ENCODE measurements around the gene KCTD16. TPM values are rescaled to one million over a fixed set of nuclear protein-coding genes. Genes with fewer than 3 reads are reported as not detected.

Gene KCTD16
- total and polyA plus RNA-seq, 11 donors = 0.02 to 0.32 (median 0.12) TPM; not detected in 3

DNA sequence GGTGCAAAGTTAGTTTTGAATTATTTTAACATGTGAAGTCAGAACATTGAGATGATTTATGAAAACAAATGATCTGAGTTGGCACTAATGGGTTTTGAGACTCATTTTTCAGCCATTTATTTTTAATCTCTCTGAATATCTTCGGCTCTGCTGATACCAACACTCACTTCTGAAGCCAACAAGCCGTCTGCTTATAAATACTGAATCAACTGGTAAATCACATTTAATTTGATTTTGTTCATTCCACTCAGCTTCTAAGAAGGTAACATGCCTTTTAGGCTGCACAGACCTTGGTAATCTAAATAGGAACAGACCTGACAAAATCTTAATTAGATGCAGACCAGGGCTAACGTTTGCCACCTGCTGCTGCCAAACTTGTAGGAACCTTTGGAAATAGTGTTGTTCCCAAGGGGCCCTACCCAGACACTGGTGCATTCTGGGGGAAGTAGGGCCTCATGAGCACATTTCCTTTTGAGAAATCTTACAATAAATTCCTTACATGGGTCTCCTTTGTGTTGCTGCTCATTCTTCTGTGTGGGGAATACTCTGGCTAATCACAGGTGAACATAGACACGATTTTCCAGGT lies 182.2 kb downstream of the KCTD16 start:
- ATAC-seq (no peak), DNase-seq (no peak)
- Histone ChIP-seq H3K4me1 (no peaks in the 10 kb centered on the region), H3K27me3 (no peaks in the 10 kb centered on the region), H3K36me3 (no peaks in the 10 kb centered on the region), H3K27ac (no peak overlapping the region), H3K4me3 (no peak overlapping the region), H3K9me3 (no peaks in the 10 kb centered on the region)
- intact Hi-C loops (cut with DNase I) = no loop called here
- 53 to 65% (median 62%) methylated on average over 4 of the region's 4 CpGs for WGBS, 4 donors
- TF ChIP-seq POLR2A (IDR thresholded peaks at IDR 0.05) = no peak
- TF ChIP-seq, protein P1, sequence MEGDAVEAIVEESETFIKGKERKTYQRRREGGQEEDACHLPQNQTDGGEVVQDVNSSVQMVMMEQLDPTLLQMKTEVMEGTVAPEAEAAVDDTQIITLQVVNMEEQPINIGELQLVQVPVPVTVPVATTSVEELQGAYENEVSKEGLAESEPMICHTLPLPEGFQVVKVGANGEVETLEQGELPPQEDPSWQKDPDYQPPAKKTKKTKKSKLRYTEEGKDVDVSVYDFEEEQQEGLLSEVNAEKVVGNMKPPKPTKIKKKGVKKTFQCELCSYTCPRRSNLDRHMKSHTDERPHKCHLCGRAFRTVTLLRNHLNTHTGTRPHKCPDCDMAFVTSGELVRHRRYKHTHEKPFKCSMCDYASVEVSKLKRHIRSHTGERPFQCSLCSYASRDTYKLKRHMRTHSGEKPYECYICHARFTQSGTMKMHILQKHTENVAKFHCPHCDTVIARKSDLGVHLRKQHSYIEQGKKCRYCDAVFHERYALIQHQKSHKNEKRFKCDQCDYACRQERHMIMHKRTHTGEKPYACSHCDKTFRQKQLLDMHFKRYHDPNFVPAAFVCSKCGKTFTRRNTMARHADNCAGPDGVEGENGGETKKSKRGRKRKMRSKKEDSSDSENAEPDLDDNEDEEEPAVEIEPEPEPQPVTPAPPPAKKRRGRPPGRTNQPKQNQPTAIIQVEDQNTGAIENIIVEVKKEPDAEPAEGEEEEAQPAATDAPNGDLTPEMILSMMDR (IDR thresholded peaks at IDR 0.05) = no peak

DNA sequence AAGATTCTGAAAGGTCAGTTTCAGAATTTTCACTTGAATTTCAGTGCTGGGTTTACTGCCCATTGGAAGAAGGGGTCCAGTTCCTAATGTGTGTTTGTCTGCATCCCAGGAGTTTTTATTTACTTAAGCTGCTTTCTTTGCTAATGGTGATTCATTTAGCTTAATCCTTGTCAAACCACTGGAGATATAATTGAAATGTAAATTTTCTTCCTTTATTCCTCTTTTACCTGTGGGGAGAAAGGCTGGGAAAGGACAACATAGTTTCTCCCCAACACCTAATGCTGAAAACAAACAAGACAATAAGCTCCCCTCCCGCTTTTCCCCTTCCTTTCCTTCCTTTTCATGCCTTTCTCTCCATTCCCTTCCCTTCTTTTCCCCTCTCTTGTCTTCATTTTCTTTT lies 185.8 kb downstream of the KCTD16 start:
- ATAC-seq (no peak), DNase-seq (no peak)
- Histone ChIP-seq H3K9me3 (peaks cover 0 to 2% (median 0%) of the 10 kb centered on the region in 12 donors), H3K4me1 (no peaks in the 10 kb centered on the region), H3K27me3 (no peaks in the 10 kb centered on the region), H3K27ac (no peak overlapping the region), H3K4me3 (no peak overlapping the region), H3K36me3 (no peaks in the 10 kb centered on the region)
- intact Hi-C loops (cut with DNase I) = no loop called here
- 64 to 75% (median 69%) methylated on average over 1 of the region's 1 CpG for WGBS, 4 donors
- TF ChIP-seq, protein P1 (IDR thresholded peaks at IDR 0.05) = no peak
- TF ChIP-seq POLR2A (IDR thresholded peaks at IDR 0.05) = no peak

DNA sequence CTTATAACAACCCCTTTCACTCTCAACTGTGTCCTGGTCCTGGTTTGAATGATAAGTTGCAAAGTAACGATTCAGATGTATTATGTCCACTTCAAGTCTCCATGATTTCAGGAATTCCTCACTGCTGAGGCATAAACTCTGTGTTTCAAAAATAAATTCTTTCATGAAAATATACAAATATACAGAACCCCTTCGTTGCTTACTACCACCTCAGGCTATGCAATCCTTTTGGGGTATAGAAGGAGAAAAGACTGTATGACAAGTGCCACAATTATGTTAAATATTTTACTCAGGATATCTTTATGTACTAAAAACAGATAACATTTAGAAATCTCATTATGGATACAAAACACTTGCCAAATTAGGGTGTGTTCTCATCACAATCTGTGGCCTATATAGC lies 190.7 kb downstream of the KCTD16 start:
- Histone ChIP-seq H3K27ac (no peak overlapping the region), H3K27me3 (peaks cover 0 to 4% (median 0%) of the 10 kb centered on the region in 9 donors), H3K4me1 (no peaks in the 10 kb centered on the region), H3K9me3 (peaks cover 0 to 2% (median 0%) of the 10 kb centered on the region in 12 donors), H3K36me3 (no peaks in the 10 kb centered on the region), H3K4me3 (no peak overlapping the region)
- intact Hi-C loops (cut with DNase I) = no loop called here
- ATAC-seq (no peak), DNase-seq (no peak)
- WGBS, 4 donors = 65 to 79% (median 75%) methylated on average over 2 of the region's 2 CpGs
- no peak for TF ChIP-seq POLR2A (IDR thresholded peaks at IDR 0.05)
- TF ChIP-seq, protein P1 (IDR thresholded peaks at IDR 0.05) = no peak

DNA sequence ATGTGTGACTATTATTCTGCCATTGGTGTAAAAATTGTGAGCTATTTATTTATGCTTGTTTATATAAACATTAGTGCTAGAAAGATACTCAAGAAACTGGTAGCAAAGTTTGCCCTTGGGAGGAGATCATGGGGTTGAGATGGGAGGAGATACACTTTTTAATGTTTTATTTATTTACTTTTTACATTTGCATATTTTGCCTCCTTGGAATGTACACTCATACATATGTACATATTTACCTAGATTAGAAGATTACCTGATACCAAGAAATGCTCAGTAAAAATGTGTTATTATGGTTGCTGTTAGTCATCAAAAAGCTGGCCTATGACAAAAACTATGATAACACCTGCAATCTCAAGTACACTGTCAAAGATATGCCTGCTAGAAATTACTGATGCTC lies 195.2 kb downstream of the KCTD16 start:
- DNase-seq (no peak), ATAC-seq (no peak)
- peaks cover 0 to 4% (median 0%) of the 10 kb centered on the region in 9 donors for H3K27me3 ChIP-seq
- no peak overlapping the region for H3K4me3 ChIP-seq
- H3K4me1 ChIP-seq = no peaks in the 10 kb centered on the region
- intact Hi-C loops (cut with DNase I) = no loop called here
- no peaks in the 10 kb centered on the region for H3K36me3 ChIP-seq
- TF ChIP-seq, protein P1 (IDR thresholded peaks at IDR 0.05) = no peak
- TF ChIP-seq POLR2A (IDR thresholded peaks at IDR 0.05) = no peak
- H3K9me3 ChIP-seq = no peaks in the 10 kb centered on the region
- H3K27ac ChIP-seq = no peak overlapping the region

All from heart left ventricle (tissue), 16 donors.